GM21367 (cell line): ENCODE results near the gene NEU2.

Experiments used
- ATAC-seq: cut with Tn5 transposase; IDR thresholded peaks from one replicate; pipeline ENCODE4 v1.9.1; 2021; ENCODE audit not compliant: unreplicated experiment

Gene NEU2

DNA sequence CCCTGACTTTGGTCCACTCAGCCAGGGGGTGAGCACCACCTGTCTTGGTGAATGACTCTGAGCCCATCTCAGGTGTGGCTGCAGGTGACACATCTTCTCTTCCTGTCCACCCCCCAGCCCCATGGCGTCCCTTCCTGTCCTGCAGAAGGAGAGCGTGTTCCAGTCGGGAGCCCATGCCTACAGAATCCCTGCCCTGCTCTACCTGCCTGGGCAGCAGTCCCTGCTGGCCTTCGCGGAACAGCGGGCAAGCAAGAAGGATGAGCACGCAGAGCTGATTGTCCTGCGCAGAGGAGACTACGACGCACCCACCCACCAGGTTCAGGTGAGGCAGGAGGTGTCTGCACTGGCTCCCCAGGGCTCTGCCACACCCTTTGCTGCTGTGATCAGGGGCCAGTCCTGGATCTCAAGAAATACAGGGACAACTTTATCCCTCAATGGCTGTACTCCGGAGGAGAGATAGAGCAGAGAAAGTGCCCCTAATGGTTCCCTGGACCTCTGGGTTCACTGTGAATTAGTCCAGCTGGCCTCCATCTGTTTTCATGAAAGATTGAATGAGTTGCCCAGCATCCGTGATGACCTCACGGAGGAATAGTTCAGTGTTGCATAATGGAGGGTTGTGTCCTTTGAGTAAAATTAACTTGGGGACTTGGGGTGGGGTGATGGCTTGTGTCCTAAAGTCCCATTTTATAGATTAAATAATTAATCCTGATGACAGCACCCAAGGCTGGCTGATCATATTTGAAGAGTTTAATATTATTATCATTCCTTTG is at the start of gene NEU2:
Gene NEU2, plus strand, starts transcription at position 122 of the 770 bp plus-strand sequence. Its CDS starts 0 bp downstream, at position 122.
- no peak for ATAC-seq

DNA sequence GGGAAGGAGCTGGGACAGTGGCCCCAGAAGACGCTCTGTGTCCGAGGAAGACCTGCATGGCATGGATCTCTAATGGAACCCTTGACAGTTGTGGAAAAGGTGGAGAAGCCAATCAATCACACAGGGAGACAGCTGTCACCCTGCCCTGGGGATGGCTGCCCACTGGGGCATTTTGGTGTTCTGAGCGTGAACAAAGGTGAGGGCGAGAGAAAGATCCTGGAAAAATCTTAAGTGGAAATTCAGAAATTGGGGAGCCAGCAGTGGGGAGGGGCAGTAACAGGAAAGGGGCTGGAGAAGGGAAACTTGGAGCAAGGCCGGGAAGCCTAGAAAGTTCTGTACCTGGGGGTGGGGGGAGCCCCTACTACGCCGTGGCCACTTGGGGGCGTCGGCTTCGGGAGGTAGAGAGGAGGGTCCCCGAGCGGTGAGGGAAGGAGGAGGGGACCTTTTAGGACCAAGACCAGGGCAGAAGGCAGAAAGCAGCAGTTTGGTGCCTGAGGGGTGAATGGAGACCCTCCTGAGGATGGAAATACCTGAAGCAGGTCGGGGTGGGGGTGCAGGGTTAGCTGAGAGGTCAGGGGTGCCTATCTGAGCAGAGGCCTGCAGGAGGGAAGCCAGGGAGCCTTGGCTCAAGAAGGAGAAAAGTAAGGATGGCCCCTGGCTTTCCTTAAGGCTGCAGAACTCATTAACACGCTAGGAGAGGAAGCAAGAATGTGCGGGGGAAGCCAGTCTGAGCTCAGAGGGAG is 49.4 kb upstream of the NEU2 start:
- no peak for ATAC-seq

GRCh38 chr2:232983669-232984140 is 48.8 kb upstream of the NEU2 start:
- ATAC-seq: no peak

DNA sequence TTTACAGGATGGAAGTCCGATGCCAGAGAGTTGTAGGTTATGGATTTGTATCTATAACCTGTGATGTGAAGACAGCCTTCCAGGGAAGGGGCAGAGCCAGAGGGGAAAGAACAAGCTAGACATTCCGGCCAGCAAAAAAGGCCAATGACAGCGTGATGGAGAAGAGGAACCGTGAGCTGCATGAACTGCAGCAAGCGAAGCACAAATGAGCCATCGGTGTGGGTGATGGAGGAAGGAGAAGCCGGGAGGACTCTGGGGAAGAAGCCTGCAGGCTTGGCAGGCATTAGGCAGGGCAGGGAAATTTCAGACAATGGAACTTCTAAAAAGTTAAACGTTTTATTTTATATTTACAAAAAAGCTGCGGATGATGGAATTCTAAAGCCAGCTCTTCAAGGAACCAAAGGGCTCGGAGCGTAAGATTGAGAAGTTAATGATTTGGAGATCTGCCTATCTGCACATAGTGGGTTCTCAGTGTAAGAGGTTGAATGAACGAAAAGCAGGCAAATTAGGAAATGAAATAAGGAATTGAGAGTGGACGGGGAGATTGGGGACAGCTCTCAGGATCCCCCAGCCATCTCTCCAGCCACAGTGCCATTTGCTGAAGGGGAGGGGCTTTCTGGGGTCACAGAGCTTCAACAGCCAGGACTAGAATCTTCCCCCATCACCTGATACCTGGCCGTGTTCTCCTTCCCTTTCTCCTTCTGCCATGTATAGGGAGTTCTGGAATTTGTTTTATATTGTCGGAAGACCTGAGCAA is 47.8 kb upstream of the NEU2 start:
- ATAC-seq: no peak

DNA sequence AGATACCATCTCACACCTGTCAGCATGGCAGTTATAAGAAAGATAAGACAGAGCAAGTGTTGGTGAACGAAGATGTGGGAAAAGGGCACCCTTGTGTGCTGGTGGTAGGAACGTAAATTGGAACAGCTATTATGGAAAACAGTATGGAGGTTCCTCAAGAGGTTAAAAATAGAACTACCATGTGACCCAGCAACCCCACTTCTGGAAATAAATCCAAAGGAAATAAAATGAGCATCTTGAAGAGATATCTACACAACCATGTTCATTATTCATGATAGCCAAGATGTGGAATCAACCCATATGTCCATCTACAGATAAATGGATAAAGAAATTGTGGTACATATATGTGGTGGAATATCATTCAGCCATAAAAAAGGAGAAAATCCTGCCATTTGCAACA is 46.3 kb upstream of the NEU2 start:
- no peak for ATAC-seq

- no peak for ATAC-seq
Observed at GRCh38 chr2:232993231-232993821, 39.1 kb upstream of the NEU2 start.

DNA sequence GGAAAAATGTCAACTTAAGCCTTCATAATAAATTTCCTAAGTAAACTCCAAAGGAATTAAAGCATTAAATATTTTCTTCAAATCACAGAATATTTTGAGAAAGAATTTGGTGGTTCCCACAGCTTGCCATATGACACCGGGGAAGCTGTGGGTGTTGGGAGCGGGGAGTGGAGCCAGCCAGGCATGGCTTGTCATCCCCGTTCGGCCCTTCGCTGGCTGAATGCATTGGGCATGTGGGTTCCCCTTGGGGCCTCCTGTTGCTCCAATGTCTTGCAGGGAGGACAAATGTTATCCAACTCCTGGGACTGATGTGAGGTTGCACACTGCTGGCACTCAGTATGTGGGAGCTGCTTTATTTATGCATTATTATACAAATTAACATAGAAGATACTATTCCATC is 38.0 kb upstream of the NEU2 start:
- ATAC-seq: no peak

GRCh38 chr2:232997749-232998665 is 34.5 kb upstream of the NEU2 start:
- no peak for ATAC-seq

DNA sequence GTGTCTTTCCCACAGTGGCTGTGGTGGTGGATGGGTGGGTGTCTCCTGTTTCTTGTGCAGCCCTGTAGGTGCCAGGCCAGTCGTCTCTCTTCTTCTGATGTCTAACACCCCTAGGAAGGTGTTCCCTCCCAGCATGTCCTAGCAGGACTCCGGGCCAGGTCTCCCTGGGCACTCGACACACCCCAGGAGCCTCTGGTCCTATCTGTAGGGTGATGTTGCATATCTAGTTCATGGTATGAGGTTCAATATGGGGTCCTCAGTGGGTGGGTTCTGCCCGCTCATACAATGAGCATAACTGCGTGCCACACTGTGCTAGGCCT is 33.8 kb upstream of the NEU2 start:
- no peak for ATAC-seq

DNA sequence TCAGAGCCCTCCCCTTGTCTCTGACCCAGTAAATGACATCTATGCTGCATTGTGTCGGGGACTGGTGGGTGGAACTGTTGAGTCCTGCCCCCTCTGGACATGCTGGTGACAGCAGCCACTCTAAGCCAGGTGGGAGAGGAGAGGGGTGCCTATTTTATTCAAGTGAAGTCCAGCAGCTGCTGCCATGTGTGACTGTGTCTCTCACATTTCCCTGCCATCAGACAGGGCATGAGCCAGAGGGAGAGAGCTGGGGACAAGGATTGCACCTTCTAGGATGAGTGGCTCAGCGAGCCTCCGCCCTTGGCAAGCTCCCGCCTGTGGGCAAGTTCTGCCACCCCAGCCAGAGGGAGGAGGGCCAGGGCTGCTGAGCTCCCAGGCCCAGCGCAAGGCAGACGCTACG is 33.1 kb upstream of the NEU2 start:
- ATAC-seq: no peak

DNA sequence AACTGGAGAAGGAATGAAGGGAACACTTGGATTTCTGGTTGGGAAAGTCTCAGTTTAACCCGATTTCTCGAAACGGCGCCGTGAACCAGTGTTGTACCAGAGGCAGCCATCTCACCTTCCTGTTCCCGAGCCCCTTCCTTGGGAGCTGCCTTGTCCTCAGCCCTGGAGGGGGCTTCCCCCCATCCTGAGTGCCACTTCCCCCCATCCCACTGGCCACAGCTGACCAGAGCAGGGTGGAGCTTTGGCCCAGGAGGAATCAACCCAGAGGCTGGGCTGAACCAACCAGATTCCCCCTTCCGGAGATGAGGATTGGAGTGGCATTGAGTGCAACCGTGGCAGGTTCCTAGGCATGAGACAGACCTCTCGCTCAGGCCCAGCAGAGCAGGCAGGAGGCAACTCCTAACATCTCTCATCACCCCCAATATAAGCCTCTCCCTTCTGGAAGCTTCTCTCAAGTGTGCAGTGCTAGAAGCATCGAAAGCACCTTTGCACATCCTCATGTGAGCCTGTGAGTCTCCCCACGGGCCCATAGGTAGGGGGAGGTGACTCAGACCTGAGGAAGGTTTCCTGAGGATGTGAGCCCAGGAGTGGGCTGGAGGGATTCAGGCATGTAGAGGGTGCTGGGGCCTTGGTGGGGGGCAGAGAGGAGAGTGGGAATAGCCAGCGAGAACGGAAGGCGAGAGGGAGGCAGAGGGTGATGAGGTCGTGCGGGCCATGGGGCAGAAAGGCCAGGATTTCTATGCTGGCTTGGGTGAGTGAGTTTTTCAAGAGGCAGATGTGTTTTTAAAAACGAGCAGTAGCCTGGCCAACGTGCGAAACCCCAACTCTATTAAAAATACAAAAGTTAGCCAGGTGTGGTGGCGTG is 31.4 kb upstream of the NEU2 start:
- ATAC-seq: no peak

DNA sequence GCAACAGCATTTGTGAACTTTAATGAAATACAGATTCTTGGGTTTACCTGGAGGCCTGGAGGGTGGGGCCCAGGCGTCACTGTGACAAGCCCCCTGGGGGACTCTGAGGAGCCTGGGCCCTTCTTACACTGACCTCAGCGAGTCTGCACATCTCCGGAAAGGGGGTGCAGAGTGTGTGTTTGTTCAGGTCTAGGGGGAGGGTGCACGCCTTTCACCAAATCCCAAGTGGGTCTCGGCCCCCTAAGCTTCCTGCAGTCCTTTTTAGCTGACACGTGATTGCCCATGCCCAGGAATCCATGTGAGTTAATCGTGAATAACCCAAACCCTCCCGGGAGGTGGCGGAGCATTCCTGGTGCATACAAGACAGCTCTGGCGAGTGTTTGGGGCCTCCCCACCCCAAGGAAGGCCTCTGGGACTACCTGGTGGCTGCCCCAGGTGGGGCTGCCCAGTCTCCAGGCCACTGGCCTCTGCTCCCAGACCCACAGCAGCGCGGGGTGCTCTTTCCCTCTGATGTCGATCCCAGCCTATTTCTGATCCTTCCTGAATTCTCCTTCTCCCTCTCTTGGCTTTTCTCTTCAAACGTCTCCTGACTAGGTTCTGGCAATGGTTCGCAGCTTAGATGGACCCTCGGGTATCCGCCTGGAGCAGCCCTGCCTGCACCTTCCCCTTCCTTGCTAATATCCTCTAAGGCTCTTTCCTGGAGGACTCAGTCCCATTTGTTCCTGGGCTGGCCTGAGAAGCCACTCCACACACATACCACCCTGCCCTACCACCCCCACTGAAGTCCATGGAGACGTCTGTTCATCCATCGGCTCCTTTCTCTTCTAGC is 29.4 kb upstream of the NEU2 start:
- no peak for ATAC-seq

GRCh38 chr2:233003658-233004555 is 28.6 kb upstream of the NEU2 start:
- no peak for ATAC-seq

- no peak for ATAC-seq
Observed at GRCh38 chr2:233005096-233005495, 27.4 kb upstream of the NEU2 start.

DNA sequence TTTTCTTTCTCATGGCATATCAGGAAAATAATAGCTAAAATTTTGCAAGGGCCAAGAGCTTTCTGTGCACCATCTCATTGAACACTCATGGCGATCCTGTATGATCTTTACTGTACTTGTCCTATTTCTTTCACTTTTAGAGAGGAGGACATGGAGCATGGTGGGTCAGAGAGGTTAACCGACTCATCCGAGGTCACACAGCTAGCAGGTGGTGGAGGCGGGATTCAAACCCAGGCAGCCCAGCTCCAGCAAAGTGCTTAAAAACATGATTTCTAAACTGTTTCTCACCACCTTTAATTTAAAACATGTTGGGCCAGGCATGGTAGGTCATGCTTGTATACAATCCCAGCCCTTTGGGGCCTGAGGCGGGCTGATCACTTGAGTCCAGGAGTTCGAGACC is 25.8 kb upstream of the NEU2 start:
- no peak for ATAC-seq

DNA sequence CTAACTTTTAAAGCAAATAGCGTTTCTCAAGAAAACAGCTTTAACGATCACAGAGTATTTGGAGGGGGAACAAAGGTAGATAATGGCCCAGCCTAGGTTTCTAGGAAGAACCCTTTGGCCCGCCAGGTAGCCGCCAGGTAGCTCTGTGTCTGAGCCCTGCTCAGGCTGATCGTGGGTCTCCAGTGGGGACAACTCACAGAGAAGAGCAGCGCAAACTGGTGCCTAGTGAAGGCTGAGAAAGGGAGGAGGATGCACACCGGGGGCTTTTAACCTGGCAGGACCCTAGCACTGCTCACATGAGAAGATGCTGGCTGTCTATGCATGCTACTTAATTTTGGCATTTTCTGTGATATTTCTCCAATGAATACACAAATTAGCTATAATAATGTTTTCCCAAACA is 25.2 kb upstream of the NEU2 start:
- ATAC-seq: no peak

DNA sequence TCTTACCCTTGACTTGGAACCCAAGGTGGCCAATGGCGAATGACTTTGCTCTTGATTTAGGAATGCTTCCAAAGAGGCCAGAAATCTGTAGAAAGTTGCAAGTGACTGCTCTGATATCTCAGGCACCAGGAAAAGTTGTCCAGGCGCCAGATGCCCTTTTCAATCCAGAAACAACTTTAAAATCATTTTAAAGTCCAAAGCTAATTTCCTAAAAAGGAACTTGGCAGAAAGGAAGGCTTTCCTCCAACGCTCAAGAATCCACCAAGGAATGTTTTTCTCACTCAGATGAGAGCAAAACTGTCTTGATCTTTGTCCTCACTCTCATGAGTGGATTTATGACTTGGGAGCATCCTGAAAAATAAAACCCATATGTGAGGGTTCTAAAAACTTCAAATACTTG is 24.7 kb upstream of the NEU2 start:
- no peak for ATAC-seq

- no peak for ATAC-seq
Observed at GRCh38 chr2:233009661-233010060, 22.8 kb upstream of the NEU2 start.
